Nasal cavity respiratory epithelium epithelial cell of viscerocranial mucosa (primary cell): ENCODE measurements around the gene SAMD14. TPM values are rescaled to one million over a fixed set of nuclear protein-coding genes. Genes with fewer than 3 reads are reported as not detected.

Experiments used
- total RNA-seq: library from RNA; depleted of rRNA; stranded (reverse); fragments of >200 nt; gene quantifications from 2 replicates; pipeline ENCODE4 v1.2.3, GENCODE V29; 2014

The SAMD14 gene
- 0.28 TPM in 1 of 2 replicates, not detected in the other for total RNA-seq

DNA sequence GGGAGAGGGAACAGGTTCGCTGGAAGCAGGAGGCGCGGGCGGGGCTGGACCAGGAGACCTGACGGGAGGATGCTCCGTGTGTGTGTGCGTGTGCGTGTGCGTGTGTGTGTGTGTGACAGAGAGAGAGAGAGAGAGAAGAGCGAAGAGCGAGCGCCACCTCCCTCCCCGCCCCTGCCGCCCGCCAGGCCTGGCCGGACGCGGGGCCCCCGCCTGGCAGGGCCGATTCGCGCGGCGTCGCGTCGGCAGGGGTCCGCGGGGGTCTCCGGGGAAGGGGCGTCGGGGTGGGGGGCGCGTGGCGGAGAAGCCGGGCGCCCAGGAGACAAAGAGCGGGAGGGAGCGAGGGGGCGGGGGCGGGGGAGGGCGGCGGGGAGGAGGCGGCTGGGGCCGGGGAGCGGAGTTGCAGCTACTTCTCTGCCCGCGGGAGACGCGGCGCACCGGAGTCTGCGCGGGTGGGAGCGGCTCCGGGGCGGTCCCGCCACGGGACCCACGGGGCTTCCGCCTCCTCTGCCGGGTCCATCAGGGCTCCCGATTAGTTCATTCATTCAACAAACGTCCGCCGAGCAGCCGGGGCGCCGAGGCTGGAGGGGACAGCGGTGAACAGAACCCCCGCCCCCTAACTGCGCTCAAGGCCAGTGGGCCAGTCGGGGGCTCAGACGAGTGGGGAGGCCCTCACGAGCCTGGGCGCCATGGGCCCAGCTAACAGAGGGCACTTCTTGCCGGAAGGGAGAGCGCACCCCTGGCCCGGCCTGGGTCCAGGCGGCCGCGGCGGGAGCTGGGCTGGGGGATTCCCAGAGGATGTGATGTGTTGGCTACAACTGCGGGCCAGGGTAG lies at the start of gene SAMD14:
SAMD14 (minus strand) TSS at position 433 of the 831 bp plus-strand sequence. CDS start 5,201 bp downstream, outside the sequence.

DNA sequence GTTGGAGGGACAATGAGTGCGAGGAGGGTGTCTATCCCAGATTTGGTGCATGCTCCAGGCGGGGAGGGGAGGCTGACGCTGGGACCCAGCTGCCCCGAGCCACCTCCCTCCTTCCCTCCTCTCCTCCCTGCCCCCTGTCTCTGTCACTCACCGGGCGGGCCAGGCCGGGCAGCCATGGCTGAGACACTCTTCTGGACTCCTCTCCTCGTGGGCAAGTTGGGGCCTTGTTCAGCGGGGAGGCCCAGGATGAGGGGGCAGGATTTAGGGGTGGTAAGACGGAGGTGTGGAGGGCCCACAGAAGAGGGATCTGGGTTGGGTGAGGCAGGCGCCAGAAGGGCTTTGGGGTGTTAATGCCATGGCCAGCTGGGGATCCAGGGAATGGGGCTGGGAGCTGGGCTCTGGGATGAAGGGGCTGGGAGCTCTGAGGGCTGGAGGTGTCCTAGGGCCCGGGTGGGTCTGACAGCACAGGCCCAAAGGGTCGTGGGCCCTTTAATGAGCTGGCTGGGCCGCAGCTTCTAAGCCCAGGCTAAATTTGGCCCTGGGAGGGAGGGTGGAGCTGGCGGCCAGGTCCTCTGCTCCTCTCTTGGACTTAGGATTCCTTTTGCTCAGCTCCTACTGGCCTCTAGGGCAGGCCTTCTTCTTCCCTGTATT lies 36.0 kb upstream of the SAMD14 start, which contains the start of gene SGCA:
SGCA (plus strand) TSS at position 139 of the 651 bp plus-strand sequence; CDS start at position 175, 36 bp downstream.

GRCh38 chr17:50150354-50151040 lies 20.5 kb upstream of the SAMD14 start, which contains the start of gene PPP1R9B:
Gene PPP1R9B (minus strand): TSS chr17:50150677. CDS start chr17:50150513, 164 bp downstream.

GRCh38 chr17:50094753-50095619 lies 35.0 kb downstream of the SAMD14 start, which contains the start of gene PDK2:
Gene PDK2 (plus strand): TSS chr17:50095351. CDS start chr17:50095436, 85 bp downstream.

Other genes with a start within 250 kb of the SAMD14 start
- 0.07 TPM in 1 of 2 replicates, not detected in the other for gene DLX4, start 161.0 kb downstream of the SAMD14 start, total RNA-seq
- 0.14 and 0.34 TPM in 2 replicates for gene DLX3, start 134.9 kb downstream of the SAMD14 start, total RNA-seq
- gene ITGA3, start 74.0 kb downstream of the SAMD14 start, total RNA-seq = 768 and 1,097 TPM in 2 replicates
- 3.1 and 11.3 TPM in 2 replicates for gene PDK2, start 34.8 kb downstream of the SAMD14 start, total RNA-seq
- gene PPP1R9B, start 20.5 kb upstream of the SAMD14 start, total RNA-seq = 15.7 and 41.1 TPM in 2 replicates
- gene SGCA, start 35.8 kb upstream of the SAMD14 start, total RNA-seq = 0.28 TPM in 1 of 2 replicates, not detected in the other
- gene COL1A1, start 71.5 kb upstream of the SAMD14 start, total RNA-seq = 11.3 and 73.1 TPM in 2 replicates
- 0.34 and 1.8 TPM in 2 replicates for gene TMEM92, start 144.3 kb upstream of the SAMD14 start, total RNA-seq
- 27.0 and 48.4 TPM in 2 replicates for gene XYLT2, start 216.0 kb upstream of the SAMD14 start, total RNA-seq
- 36.1 and 78.3 TPM in 2 replicates for gene MRPL27, start 243.0 kb upstream of the SAMD14 start, total RNA-seq
- gene EME1, start 243.1 kb upstream of the SAMD14 start, total RNA-seq = 0.14 and 0.68 TPM in 2 replicates